OCI-LY1 (cell line): Measurements from ENCODE around the gene ARHGDIA.

ENCODE experiments used
- H2AFZ ChIP-seq: fragments of 200-600 bp; sonication (generic), shearing (Covaris generic); 2 replicates; pipeline ENCODE4 v1.6.0; 2014; ENCODE audit warnings: antibody characterized with exemption, mild to moderate bottlenecking, low read length
- H3F3A ChIP-seq: fragments of 200-600 bp; sonication (generic), shearing (Covaris generic); 2 replicates; pipeline ENCODE4 v1.6.0; 2014; ENCODE audit warnings: mild to moderate bottlenecking, antibody characterized with exemption, low read length, moderate library complexity; ENCODE audit not compliant: insufficient read depth
- H3K27ac ChIP-seq: fragments of 200-600 bp; sonication (generic); 2 replicates; pipeline ENCODE4 v1.5.1; 2014; ENCODE audit warnings: low read length, mixed run types, mild to moderate bottlenecking, low read depth; ENCODE audit not compliant: poor library complexity, severe bottlenecking
- H3K27me3 ChIP-seq: fragments of 200-600 bp; sonication (generic); 2 replicates; pipeline ENCODE4 v1.6.0; 2014; ENCODE audit warnings: antibody characterized with exemption, mild to moderate bottlenecking, low read length, moderate library complexity; ENCODE audit not compliant: insufficient read depth
- H3K36me3 ChIP-seq: fragments of 200-600 bp; sonication (generic); 2 replicates; pipeline ENCODE4 v1.6.1; 2014; ENCODE audit warnings: mild to moderate bottlenecking, antibody characterized with exemption, low read length, moderate library complexity, mixed read lengths; ENCODE audit not compliant: insufficient read depth
- H3K4me1 ChIP-seq: fragments of 200-600 bp; sonication (generic); 2 replicates; pipeline ENCODE4 v1.5.1; 2014; ENCODE audit warnings: mild to moderate bottlenecking, low read length, moderate library complexity; ENCODE audit not compliant: insufficient read depth, severe bottlenecking
- H3K4me2 ChIP-seq: fragments of 200-600 bp; sonication (generic), shearing (Covaris generic); 2 replicates; pipeline ENCODE4 v1.6.1; 2014; ENCODE audit warnings: low read length
- H3K4me3 ChIP-seq: fragments of 200-600 bp; sonication (generic); 2 replicates; pipeline ENCODE4 v1.5.1; 2014; ENCODE audit warnings: low read length, low read depth, mild to moderate bottlenecking, mixed read lengths; ENCODE audit not compliant: poor library complexity, severe bottlenecking
- H3K79me2 ChIP-seq: fragments of 200-600 bp; shearing (Covaris generic); 2 replicates; pipeline ENCODE4 v1.6.1; 2016; ENCODE audit warnings: mixed run types, low read length, mixed read lengths; ENCODE audit not compliant: insufficient read depth
- H3K9ac ChIP-seq: fragments of 200-600 bp; sonication (generic), shearing (Covaris generic); 2 replicates; pipeline ENCODE4 v1.6.1; 2014; ENCODE audit warnings: mild to moderate bottlenecking, low read length, mixed read lengths
- H3K9me2 ChIP-seq: fragments of 200-600 bp; sonication (generic), shearing (Covaris generic); 2 replicates; pipeline ENCODE4 v1.6.1; 2014; ENCODE audit warnings: low read depth, mild to moderate bottlenecking, low read length, mixed read lengths
- H3K9me3 ChIP-seq: fragments of 200-600 bp; shearing (Covaris generic); 2 replicates; pipeline ENCODE4 v1.6.1; 2014; ENCODE audit warnings: low read length, mixed read lengths
- H4K20me1 ChIP-seq: fragments of 200-600 bp; sonication (generic), shearing (Covaris generic); 2 replicates; pipeline ENCODE4 v1.6.0; 2016; ENCODE audit warnings: mild to moderate bottlenecking, low read length; ENCODE audit not compliant: insufficient read depth
- EZH2 ChIP-seq: fragments of 200-600 bp; sonication (generic), shearing (Covaris generic); IDR thresholded peaks from 2 replicates; pipeline ENCODE4 v1.8.0; 2017; ENCODE audit warnings: borderline replicate concordance, mixed run types, mild to moderate bottlenecking, antibody characterized with exemption, low read length, moderate library complexity, mixed read lengths
- TF ChIP-seq, protein P1 (sequence below): fragments of 200-600 bp; sonication (generic), shearing (Covaris generic); IDR thresholded peaks from 2 replicates; pipeline ENCODE4 v1.5.1; 2017; ENCODE audit warnings: mild to moderate bottlenecking, antibody characterized with exemption, low read length, moderate library complexity, mixed read lengths

ARHGDIA gene

DNA sequence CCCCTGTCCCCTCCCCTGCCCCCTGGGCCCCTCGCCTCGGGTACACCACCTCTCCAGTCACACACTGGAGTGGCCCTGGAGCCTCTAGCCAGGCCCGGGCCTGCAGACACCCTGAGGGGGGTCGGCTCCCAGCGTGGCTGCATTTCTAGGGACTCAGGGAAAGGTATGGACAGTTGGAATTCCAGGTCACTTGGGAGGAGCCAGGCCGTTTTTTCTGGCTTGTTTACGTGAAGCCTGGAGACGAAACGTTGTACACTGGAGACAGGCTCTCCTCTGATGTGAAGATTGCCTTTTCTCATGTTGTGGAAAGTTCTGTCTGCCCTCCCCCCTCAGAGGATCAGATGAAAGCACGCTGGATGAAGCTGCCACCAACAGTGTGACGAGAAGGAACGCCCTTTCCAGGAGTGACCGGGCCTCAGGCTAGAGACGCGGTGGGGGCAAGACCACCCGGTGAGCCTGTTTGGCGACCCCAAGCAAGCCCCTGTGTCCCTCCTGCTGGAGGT, 32.3 kb downstream of the ARHGDIA start:
- H2AFZ ChIP-seq, result no peak overlapping the region
- peaks cover 11% of the 10 kb centered on the region for H3K4me1 ChIP-seq
- TF ChIP-seq, protein P1, sequence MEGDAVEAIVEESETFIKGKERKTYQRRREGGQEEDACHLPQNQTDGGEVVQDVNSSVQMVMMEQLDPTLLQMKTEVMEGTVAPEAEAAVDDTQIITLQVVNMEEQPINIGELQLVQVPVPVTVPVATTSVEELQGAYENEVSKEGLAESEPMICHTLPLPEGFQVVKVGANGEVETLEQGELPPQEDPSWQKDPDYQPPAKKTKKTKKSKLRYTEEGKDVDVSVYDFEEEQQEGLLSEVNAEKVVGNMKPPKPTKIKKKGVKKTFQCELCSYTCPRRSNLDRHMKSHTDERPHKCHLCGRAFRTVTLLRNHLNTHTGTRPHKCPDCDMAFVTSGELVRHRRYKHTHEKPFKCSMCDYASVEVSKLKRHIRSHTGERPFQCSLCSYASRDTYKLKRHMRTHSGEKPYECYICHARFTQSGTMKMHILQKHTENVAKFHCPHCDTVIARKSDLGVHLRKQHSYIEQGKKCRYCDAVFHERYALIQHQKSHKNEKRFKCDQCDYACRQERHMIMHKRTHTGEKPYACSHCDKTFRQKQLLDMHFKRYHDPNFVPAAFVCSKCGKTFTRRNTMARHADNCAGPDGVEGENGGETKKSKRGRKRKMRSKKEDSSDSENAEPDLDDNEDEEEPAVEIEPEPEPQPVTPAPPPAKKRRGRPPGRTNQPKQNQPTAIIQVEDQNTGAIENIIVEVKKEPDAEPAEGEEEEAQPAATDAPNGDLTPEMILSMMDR, result no peak
- TF ChIP-seq EZH2, result no peak
- no peak overlapping the region for H3K9ac ChIP-seq
- H4K20me1 ChIP-seq, result no peaks in the 10 kb centered on the region
- no peaks in the 10 kb centered on the region for H3F3A ChIP-seq
- no peak overlapping the region for H3K4me3 ChIP-seq
- no peaks in the 10 kb centered on the region for H3K27me3 ChIP-seq
- H3K79me2 ChIP-seq, result no peaks in the 10 kb centered on the region
- H3K9me3 ChIP-seq, result no peaks in the 10 kb centered on the region
- H3K9me2 ChIP-seq, result no peaks in the 10 kb centered on the region
- H3K36me3 ChIP-seq, result peaks cover 16% of the 10 kb centered on the region
- no peak overlapping the region for H3K4me2 ChIP-seq
- H3K27ac ChIP-seq, result no peak overlapping the region

DNA sequence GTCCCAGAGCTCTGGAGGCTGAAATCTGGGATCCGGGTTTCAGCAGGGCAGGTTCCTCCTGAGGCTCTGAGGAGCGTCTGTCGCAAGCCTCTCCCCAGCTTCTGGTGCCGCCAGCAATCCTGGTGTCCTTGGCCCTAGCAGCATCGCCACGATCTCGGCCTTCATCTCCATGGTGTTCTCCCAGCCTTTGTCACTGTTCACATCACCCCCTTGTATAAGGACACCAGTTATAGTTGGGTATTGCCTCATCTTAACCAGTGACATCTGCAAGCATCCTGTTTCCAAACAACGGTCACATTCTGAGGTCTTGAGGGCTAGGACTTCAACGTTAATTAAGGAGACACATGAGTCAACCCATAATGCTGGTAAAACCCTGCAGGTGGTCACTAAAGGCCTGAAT, 33.5 kb downstream of the ARHGDIA start:
- TF ChIP-seq EZH2, result no peak
- no peaks in the 10 kb centered on the region for H3K9me2 ChIP-seq
- H3K27me3 ChIP-seq, result no peaks in the 10 kb centered on the region
- H3K36me3 ChIP-seq, result peaks cover 4% of the 10 kb centered on the region
- H2AFZ ChIP-seq, result no peak overlapping the region
- H3K79me2 ChIP-seq, result no peaks in the 10 kb centered on the region
- H3K9ac ChIP-seq, result no peak overlapping the region
- no peak overlapping the region for H3K4me3 ChIP-seq
- no peak overlapping the region for H3K27ac ChIP-seq
- no peaks in the 10 kb centered on the region for H3K9me3 ChIP-seq
- no peak overlapping the region for H3K4me2 ChIP-seq
- H3K4me1 ChIP-seq, result peaks cover 17% of the 10 kb centered on the region
- no peaks in the 10 kb centered on the region for H3F3A ChIP-seq
- H4K20me1 ChIP-seq, result no peaks in the 10 kb centered on the region

DNA sequence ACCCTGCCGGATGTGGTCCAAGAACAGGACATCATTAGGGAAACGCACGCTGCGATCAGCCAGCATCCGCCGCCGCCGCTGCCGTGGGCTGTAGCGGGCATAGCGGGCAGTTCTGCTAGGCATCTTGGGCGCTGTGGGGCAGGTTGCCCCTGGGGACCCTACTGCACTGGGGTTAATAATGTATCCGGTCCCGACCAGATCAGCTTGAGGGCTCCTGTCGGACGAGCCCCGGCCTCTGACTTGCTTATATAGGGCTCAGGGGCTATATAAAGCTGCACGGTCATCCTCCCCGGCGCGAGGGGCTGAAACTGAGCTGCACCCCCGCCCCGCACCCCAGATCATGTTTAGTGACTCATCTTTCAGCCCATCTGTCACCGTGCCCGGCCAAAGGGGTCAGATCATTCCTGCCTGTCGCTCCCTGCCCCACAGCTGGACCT, 36.3 kb downstream of the ARHGDIA start, which contains the start of gene PPP1R27:
TSS of gene PPP1R27 (minus strand) at position 220 of the 437 bp plus-strand sequence. CDS start at position 123, 97 bp downstream.
- H3K4me2 ChIP-seq, result peak within 1 kb of the TSS; percentile 88
- H3K36me3 ChIP-seq, result no peaks in the 10 kb centered on the region
- H3K9ac ChIP-seq, result peak within 1 kb of the TSS; percentile 92
- no peaks in the 10 kb centered on the region for H3K27me3 ChIP-seq
- no peaks in the 10 kb centered on the region for H3K79me2 ChIP-seq
- TF ChIP-seq EZH2, result no peak
- TF ChIP-seq, protein P1, result no peak
- peak within 1 kb of the TSS; percentile 86 for H3K4me3 ChIP-seq
- H3K9me2 ChIP-seq, result no peaks in the 10 kb centered on the region
- H3F3A ChIP-seq, result no peaks in the 10 kb centered on the region
- no peak within 1 kb of the TSS for H3K27ac ChIP-seq
- H4K20me1 ChIP-seq, result no peaks in the 10 kb centered on the region
- H3K9me3 ChIP-seq, result no peaks in the 10 kb centered on the region
- H2AFZ ChIP-seq, result no peak within 1 kb of the TSS
- peaks cover 29% of the 10 kb centered on the region for H3K4me1 ChIP-seq
